Activated T-cell treated with anti-CD3 and anti-CD28 coated beads, Interleukin-2, amount 50 U/mL, for 48 hours (primary cell): ENCODE data around the gene TBC1D22A.
A peak's percentile ranks its signal among the peaks of the same experiment; 100 is the strongest.

Source experiments
- DNase-seq, 2 experiments: peaks; one replicate each; pipeline ENCODE4 v3.0.0-alpha.2; 2020

TBC1D22A gene

DNA sequence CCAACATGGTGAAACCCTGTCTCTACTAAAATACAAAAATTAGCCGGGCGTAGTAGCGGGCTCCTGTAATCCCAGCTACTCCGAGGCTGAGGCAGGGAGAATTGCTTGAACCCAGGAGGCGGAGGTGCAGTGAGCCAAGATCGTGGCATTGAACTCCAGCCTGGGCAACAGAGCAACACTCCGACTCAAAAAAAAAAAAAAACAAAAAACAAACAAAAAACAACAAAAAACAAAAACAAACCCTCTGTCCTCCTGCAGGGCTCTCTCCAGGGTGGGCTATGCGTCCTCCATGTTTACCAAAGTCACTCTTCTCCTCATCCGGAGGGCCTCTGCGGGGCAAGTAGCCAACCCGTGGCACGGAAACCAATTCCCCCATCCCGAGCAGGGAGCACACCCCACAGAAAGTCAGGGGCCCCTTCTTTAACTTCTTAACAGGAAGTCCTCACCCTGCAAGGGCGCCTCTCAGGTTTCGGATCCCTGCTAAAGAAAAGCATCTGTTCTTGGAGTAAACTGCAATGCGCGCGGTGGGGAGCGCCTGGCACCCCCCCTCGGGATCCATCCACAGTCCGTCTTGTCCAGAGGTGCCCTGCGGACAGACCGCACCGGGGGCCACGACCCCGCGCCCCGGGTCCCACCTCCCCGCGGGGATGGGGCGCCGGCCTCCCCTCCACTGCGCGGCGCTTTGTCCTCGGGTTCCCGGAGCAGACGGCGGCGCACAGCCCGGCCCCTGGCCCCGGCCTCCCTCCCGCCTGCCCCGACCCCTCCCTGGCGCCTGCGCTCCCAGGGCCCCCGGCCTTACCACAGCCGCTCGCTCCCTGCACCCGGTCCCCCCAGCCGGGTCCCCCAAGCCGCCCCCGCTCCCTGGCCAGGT is 25.1 kb upstream of the TBC1D22A start:
- peak; percentile 72 to 73 for DNase-seq

DNA sequence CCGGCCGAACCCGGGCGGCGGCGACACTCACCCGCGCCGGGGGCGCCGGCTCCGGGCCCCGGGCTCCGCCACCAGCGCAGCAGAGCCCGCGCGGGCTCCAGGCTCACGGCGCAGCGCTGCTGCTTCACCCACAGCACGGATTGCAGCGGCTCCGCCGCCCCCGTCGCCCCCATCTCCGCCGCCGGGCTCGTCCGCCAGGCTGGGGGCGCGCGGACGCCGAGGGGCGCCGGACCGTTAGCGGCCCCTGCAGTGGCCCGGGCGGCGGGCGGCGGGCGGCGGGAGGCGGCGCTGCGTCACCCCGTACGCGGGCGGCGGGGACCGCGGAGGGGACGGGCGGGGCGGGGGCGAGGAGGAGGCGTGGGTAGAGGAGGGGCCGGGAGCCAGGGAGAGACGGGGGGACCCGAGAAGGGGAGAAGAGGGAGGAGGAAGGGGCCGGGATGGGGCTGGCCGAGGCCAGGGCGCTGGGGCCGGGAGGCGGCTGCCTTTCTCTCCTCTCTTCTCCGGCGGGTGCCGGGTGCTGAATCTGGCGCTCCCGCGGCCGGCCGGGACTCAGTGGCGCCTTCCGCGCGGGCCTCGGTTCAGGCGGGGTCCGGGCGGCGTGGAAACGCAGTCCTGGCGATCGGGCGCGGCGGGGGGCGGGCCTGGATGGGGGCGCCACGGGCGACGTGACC is 24.3 kb upstream of the TBC1D22A start, which contains the start of gene CERK:
TSS of gene CERK (minus strand) at position 277 of the 671 bp plus-strand sequence. CDS start at position 173, 104 bp downstream.
- DNase-seq, result peak; percentile 68 to 75

DNA sequence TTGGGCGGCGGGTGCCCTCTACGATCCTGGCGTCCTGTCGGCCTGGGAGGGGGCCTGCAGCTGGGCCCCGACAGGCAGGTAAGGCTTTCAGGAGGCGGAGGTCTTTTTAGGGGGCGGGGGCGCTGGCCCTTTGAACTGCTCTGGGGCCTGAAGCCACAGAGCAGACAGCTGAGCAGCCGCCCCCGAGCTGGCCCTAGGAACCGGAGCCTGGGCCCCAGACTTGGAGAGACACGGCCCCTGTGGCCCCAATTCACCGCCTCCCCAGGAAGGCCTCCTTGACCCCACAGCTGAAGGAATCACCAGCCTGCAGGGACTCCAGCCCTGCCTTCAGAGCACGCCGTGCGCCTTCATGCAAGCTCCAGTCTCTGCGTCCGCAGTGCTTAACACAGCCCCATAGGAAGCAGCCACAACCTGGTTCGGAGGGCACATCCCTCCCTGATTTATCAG is 23.8 kb upstream of the TBC1D22A start:
- no peak for DNase-seq

DNA sequence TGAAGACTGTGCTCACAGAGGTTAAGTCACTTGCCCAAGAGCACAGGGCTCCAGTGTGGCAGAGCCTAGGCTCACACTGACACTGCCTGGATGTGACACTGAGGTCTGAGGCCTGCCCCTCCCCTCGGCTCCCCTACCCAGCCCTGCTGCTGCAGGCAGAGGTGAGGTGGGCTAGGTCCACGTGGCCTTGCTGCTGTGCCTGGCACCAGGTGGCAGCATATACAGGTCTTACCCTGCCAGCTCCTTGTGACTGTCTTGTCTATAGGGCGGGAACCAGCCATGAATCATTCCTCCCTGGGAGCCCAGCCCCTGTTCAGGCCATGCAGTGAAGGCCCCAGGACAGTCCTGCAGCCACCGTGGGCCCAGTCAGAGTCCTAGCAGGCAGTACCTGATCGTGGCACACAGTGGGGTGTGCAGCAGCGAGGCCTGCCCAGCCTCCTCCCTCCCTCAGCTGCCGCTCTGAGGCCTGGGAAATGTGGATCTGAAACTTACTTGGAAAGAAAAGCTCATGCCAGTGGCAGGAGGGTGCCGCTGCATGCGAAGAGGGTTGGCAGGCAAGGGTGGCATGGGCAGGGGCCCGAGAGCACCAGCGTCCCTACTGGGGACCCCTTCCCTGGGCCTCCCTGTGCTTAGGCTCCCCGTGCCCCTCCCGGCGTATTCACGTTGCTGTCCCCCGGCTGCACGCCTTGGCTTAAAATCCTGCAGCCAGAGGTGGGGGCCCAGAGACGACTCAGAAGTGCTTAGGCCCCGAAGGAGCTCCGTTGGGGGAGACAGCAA is 23.2 kb upstream of the TBC1D22A start:
- peak; percentile 82 to 87 for DNase-seq

DNA sequence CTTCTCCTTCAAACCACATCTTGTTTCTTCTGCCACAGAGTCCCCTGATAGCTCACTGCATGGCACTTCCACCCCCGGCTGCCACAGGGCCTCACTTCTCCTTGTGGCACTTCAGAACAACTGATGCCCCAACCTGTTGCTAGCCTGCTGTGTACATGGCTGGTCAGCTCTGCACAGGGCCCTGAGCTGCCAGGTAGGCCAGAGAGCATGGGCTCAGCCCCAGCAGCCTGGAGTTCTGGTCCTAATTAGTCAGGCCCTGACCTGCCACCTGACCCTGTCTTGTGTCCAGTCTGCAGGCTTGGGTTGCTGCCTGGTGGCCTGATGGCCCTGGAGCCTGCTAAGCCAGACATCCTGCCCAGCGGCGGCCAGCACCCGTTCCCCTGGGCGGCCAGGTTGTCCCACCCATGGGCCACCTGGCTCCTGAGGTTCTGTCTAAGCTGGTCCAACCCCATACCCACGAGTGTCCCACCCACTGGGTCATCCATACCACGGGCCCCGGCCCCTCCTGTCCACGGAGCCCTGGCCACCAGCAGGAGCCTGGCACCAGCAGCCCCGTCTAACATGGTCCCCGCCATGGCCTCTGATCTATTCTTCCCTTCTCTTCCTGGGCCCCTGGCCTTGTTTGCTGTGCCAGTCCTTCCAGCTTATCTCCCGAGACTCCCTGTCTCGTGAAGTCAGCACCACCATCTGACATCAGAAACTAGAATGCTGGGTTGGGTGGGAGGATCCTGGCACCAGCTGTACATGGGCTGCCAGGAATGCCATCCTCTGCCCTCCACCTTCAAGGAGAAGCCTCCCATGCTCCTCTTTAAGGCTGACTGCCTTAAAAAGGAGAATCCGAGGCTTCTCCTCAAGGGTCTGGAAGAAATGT is 21.3 kb upstream of the TBC1D22A start:
- no peak for DNase-seq

DNA sequence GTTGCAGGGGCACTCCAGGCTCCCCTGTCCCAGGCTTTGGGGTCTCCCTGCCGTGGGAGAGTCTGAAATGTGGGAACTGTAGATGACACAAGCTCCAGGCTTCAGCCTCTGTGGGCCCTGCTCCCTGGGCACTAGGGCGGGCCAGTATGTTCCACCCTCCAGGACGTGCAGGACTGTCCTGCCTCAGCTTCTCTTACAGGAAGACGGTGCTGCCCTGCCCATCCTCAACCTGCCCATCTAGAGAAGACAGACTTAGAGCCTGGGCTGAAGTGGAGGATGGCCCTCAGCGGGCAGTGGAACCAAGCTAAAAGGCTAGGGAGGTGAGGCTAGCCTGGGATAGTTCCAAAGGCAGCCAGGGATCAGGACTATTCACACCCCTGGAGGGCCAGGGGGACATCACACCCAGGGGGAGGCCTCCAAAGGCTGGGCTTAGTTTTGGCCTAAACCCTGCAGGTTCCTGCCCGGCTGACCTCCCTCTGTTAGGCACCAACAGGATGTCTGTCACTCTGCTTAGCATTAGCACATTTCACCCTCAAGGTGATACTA is 20.4 kb upstream of the TBC1D22A start:
- no peak for DNase-seq

DNA sequence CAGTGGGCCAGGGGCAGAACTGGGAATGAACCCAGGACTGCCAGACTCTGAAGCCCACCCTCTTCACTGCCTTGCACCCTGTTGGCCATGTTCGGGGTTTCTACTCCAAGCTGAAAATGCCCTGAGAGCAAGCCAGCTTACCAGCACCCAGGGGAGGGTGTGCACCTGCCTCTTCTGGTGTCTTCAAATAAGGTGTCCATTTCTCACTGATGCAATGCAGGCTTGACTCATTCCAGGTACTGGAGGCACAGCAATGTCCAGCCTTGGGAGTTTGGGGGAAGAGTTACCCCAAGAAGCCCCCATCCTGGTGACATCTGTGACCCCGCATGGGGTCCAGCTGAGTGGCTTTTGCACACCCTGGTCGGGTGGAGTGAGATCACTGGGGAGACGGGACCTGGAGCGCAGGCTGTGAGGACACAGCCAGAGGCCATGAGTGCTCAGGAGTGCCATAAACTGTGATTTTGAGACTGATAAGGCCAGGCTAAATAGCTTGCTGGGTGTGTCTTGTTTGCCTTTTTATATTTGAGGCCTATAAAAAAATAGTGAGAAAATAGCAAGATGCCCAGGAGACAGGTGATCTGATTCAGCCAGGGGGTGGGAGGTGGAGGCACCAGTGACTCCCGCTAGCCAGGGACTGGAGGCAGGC is 19.8 kb upstream of the TBC1D22A start:
- no peak for DNase-seq

DNA sequence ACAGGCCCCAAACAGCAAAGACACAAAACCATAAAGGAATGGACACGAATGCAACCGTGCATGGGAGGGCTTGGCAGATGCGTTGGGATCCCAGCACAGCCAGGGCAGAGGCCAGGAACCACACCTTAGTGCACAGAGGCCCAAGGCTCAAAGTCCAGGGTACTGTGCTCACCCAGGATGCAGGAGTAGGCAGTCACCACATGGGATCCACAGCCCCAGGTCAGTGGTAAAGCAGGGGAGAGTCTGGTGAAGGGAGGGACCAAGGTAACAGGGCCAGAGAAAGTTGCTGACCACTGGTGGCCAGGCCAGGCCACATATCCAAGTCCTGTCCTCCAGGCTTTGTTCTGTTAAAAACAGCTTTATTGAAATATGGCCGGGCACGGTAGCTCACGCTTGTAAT is 17.9 kb upstream of the TBC1D22A start:
- no peak for DNase-seq

DNA sequence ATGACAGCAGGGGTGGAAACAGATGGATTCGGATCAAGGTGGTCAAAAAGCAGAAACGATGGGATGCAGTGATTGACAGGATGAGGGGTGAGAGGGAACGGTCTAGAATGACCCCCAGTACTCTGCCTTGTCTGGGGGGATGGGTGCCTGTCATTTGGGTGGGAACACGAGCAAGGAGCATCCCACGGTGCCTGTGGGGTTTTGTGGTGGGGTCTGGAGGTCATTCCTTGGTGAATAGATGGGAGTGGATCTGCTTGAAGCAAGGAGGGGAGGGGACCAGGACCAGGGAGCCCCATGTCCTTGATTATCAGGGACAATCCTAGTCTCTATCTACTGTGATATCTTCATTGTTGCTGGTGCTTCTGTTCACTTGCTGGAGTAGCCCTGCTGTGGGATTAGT is 16.3 kb upstream of the TBC1D22A start:
- DNase-seq, result no peak

DNA sequence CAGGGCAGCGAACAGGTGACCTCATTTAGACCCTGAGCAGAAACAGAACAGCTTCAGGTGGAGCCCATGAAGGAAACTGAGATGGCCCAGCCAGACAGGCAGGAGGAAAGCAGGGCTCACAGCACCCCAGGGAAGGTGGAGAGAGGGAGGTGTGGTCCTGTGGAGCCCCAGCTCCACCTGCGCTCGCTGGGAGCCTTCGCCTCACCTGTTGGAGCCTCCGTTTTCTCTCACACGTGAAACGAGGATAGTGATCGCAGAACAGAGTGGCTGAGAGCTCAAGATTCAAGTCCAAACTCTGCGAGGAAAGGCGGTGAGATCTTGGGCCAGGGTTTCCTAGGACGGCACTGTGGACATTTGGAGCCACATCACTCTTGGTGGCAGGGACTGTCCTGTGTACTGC is 15.8 kb upstream of the TBC1D22A start:
- no peak for DNase-seq

DNA sequence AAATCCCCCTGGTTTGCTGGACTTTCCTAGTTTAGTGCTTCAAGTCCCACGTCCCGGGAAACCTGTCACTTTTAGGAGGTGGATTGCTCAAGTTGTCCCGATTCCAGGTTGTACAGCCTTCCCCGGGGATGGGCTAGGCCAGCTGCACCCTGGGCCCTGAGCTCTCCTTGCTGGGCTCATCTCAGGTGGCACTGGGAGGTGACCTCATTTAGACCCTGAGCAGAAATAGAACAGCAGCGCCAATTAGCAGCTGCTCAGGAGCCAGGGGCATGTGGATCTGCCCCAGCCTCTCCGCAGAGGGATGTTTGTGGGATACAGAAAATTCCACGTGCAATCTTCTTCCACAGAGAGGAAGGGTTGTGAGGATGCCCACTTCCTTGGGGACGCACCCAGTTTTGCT is 14.8 kb upstream of the TBC1D22A start:
- no peak for DNase-seq

DNA sequence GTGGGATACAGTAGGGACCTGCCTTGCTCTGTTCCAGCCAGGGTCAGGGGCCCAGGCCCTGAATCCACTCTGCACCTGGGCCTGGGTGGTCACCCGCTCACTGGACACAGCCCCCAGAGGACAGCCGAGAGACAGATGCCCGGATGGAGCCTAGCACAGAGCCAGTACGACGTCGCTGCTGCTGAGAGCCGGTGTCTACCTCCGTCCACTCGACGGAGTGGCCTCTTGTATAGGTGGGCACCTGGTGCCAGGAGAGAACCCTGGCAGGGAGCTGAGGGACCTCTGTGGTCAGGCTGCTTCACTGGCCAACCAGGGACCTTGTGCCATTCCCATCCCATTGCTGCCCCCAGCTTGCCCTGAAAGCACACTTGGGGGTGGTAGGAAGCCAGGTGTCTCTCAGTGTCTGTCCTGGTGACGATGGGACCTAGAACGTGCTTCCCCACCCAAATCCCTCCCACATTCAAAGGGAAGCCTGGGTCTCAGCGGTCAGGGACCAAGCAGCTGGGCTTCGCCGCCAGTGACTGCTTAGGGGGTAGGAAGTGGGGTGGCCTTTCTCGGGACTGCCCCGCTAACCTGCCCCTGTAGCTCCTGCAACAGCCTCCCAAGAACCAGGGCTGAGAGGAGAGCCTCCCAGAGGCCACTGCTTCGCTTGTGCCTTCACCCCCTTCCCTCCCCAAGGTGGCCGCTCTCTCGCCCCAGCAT is 14.1 kb upstream of the TBC1D22A start:
- no peak for DNase-seq

DNA sequence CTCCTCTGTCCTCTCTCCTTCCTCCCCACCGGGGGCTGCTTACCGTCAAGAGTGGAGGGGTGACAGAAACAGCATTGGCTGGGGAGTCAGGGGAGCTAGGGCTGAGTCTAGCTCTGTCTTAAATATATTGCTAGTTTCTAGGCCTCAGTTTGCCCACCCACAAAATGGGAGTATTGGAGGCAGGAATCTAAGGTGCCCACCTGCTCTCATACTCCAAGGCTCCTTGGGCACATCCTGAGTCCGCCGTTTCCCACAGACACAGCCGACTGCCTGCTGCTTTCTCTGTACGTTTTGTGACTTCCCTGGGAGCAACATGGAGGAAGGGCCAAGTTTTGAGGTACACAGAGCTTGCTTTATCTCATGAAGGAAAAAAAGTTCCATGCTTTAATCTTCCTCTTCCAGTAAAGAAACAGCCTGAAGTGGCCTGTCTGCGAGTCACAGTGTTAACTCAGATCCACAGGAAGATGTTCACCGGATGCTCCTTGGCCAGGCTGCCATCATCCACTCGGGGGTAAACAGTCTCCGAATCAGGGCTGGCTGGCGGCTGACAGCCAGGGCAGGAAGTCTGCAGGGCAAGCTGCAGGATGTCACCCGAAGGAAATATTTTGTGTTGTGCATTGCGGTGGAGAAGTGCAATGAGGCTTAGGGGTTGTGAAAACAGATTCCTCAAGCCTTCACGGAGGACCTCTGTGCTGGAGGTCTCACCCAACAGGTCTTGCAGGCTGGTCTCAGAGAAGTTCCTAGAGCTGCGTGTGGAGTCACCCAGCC is 13.4 kb upstream of the TBC1D22A start:
- peak; percentile 48 to 60 for DNase-seq

DNA sequence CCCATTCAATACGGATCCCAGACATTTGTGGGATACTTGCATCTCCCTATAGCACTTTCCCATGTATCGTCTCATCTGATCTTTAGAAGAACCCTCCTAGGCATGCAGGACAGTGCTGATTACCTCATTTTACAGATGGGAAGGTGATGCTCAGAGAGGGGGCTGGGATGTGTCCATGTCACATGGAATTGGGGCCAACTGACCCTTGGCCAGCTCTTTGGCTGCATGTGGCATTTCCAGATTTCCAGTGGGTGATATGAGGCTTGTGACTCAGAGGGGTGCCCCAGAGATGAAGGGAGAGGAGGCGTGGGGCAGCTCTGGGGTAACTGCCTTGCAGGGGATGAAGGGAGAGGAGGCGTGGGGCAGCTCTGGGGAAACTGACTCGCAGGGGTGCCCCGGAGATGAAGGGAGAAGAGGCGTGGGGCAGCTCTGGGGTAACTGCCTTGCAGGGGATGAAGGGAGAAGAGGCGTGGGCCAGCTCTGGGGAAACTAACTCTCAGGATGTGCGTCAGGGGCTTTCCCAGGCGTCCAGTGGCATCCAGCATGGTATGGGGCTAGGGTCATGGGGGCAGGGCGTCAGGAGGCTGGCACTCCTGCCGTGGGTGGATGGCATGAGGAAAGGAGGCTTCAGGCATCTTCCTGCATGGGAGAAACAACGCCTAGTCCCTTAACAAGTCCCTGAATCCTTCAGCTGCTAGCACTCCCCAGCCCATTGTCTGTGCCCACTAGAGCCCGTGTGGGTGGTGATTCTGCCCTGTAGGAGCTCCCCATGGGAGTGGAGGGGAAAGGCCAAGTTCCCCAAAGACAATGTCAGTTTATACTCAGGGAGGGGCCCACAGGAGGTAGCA is 12.5 kb upstream of the TBC1D22A start:
- peak; percentile 40 to 46 for DNase-seq

DNA sequence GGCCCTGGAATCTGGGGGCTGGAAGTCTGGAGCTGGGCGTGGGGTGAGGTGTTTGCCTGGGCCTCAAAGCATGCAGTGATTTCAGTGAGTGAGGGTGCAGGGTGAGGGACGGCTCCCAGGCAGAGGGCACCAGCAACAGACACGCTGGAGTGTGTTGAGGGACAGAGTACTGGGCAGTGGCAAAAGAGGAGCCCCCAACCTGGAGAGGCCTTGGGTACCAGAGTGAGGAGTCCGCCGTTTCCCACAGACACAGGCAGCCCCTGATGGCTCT is 12.0 kb upstream of the TBC1D22A start:
- no peak for DNase-seq

DNA sequence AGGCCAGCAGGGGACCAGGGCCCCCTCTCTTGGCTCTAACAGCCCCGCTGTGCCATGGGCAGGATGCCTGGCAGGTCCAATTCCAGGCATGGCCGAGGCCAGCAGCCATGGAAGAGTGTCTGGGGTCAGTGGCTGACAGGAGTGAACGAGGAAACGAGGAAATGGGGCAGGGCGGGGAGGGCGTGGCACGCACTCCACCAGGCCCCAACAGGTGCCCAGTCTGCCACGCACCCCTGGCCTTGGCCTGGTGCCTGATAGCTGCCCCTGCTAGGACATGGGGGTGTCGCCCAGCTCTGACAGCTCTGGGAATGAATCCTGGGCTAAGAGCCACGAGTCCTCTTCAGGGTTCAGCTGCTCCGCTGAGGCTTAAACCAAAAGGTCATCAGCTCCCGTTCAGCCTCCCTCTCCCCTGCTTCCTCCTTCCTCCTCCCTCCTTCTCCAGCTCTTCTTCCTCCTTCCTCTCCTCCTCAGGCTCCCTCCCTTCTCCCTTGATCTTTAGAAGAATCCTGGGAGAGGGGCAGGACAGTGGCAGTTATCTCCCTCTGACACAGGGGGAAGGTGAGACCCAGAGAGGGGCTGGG is 11.5 kb upstream of the TBC1D22A start:
- DNase-seq, result no peak

DNA sequence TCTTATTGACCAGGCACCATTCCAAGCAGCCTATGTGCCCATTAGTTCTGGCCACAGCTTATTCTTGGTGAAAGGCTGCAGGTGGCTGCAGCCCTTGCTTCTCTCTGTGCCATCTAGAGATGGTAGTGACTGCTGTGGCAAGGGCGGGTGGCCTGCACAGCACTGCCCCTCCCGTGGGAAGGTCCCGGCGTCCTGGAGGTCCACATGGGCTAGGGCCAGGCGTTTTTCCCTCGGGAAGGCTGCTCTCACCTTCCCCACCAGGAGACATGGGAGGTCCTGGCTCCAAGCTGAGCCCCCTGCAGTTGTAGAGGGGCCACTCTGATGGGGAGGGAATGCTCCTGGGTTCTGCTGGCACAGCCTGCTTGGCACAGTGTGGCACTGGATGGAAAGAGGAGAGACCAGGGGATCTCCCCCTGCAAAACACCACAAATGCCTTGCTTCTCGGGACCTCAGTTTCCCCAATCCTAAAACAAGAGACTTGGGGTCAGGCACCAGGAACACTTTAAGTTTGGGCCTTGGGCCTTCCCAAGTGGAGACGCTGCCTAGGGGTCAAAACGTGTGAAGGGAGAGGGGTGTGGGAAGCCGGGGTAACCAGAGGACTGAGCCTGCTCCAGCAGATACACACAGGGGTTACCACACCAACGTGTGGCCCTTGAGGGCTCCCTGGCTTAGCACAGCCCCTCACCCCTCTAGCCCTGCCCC is 10.0 kb upstream of the TBC1D22A start:
- DNase-seq, result no peak

DNA sequence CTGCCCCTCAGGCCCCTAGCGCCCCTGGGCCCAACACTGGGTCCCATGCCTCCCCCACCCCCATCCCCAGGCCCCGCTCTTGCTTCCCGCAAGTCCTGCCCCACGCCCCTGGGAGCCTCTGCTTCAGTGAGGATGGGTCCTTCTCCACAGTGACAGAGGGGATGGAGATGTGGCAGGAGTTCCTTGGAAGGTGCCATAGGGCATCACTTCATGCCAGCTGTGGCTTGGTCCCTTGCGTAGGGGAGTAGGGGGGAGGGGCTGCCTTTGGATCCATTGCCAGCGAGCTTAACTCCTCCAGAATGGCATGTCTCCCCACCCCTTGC is 9.5 kb upstream of the TBC1D22A start:
- DNase-seq, result no peak
